WTC11 (cell line): ENCODE data around the gene LRRC47.

Source experiments
- ATF3 ChIP-seq: sonication (generic); formaldehyde crosslinking; conservative IDR thresholded peaks from 2 replicates; pipeline ENCODE4 v1.8.1; 2022; ENCODE audit warnings: mild to moderate bottlenecking, missing genetic modification reagents
- ETV6 ChIP-seq: sonication (generic); formaldehyde crosslinking; IDR thresholded peaks from 2 replicates; pipeline ENCODE4 v1.8.1; 2022; ENCODE audit warnings: mild to moderate bottlenecking, missing genetic modification reagents
- KAT7 ChIP-seq: sonication (generic); formaldehyde crosslinking; IDR thresholded peaks from 2 replicates; pipeline ENCODE4 v1.8.1; 2023; ENCODE audit warnings: missing genetic modification reagents, mild to moderate bottlenecking, borderline replicate concordance
- NR2C2 ChIP-seq: sonication (generic); formaldehyde crosslinking; IDR thresholded peaks from 2 replicates; pipeline ENCODE4 v1.8.0; 2022; ENCODE audit warnings: mild to moderate bottlenecking, missing genetic modification reagents
- ZNF416 ChIP-seq: fragments of 250-450 bp; sonication (Bioruptor Pico); IDR thresholded peaks from 2 replicates; pipeline ENCODE4 v1.9.0; 2021; ENCODE audit warnings: mild to moderate bottlenecking, inconsistent platforms
- TF ChIP-seq, protein P1 (sequence below): fragments of 200-600 bp; IDR thresholded peaks from 2 replicates; pipeline ENCODE4 v1.8.0; 2022; ENCODE audit warnings: antibody characterized with exemption
- TF ChIP-seq, protein P2 (sequence below): sonication (generic); formaldehyde crosslinking; IDR thresholded peaks from 2 replicates; pipeline ENCODE4 v1.8.1; 2023; ENCODE audit warnings: mild to moderate bottlenecking, missing genetic modification reagents, moderate library complexity

DNA sequence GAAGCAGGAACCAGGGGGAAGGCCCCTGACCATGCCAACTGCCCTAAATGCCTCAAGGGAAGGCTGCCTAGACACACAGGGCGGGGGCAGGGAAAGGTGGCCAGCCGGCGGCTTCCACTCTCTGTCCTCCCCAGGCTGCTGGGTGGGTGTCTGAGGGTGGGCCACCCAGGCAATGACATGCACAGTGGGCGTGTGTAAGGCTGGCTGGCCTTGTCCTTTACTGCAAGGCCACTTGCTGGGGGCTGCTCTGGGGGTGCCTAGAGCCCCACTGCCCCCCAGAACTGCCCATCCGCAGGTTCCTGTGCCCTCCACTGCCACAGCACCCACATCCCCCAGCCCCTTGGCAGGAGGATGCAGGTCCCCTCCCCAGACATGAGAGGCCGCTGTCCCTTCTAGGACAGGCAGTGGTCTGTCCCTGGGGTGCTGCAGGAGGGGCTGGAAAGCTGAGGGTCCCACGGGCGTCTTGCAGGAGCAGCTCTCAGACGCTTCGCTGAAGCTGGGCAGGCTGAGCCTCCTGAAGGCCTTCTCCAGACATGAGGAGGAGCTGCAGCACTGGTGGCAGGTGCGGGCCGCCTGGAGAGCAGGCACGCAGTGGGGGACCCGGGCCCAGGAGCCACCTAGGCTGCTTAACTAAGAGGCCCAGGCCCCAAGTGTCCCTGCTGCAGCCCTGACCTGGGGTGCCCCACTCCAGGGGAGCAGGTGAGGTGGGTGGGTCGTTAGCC is 34.0 kb downstream of the LRRC47 start:
- no peak for TF ChIP-seq ATF3 (CRISPR knock-in tag)
- no peak for TF ChIP-seq KAT7 (CRISPR knock-in tag)
- TF ChIP-seq, protein P1, sequence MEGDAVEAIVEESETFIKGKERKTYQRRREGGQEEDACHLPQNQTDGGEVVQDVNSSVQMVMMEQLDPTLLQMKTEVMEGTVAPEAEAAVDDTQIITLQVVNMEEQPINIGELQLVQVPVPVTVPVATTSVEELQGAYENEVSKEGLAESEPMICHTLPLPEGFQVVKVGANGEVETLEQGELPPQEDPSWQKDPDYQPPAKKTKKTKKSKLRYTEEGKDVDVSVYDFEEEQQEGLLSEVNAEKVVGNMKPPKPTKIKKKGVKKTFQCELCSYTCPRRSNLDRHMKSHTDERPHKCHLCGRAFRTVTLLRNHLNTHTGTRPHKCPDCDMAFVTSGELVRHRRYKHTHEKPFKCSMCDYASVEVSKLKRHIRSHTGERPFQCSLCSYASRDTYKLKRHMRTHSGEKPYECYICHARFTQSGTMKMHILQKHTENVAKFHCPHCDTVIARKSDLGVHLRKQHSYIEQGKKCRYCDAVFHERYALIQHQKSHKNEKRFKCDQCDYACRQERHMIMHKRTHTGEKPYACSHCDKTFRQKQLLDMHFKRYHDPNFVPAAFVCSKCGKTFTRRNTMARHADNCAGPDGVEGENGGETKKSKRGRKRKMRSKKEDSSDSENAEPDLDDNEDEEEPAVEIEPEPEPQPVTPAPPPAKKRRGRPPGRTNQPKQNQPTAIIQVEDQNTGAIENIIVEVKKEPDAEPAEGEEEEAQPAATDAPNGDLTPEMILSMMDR: no peak
- TF ChIP-seq NR2C2 (CRISPR knock-in tag): no peak
- no peak for TF ChIP-seq ETV6 (CRISPR knock-in tag)
- TF ChIP-seq ZNF416 (CRISPR knock-in tag): no peak
- TF ChIP-seq, protein P2, sequence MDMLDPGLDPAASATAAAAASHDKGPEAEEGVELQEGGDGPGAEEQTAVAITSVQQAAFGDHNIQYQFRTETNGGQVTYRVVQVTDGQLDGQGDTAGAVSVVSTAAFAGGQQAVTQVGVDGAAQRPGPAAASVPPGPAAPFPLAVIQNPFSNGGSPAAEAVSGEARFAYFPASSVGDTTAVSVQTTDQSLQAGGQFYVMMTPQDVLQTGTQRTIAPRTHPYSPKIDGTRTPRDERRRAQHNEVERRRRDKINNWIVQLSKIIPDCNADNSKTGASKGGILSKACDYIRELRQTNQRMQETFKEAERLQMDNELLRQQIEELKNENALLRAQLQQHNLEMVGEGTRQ (CRISPR knock-in tag): no peak
